Testis (tissue), 3 donors: ENCODE results near the gene SMAP2. TPM values are rescaled to one million over a fixed set of nuclear protein-coding genes. Genes with fewer than 3 reads are reported as not detected.

Experiments used
- DNase-seq: peaks from one replicate; pipeline ENCODE4 v3.0.0-alpha.2; 2019
- H3K27ac ChIP-seq, 2 donors: fragments of 200-600 bp; sonication (generic); one replicate each; pipeline ENCODE4 v1.5.1; 2019
- H3K27me3 ChIP-seq: fragments of 200-600 bp; sonication (generic); one replicate; pipeline ENCODE4 v1.5.1; 2019
- H3K36me3 ChIP-seq: fragments of 200-600 bp; sonication (generic); one replicate; pipeline ENCODE4 v1.5.1; 2017; ENCODE audit warnings: low read depth; ENCODE audit errors: missing control alignments
- H3K4me1 ChIP-seq: fragments of 200-600 bp; sonication (generic); one replicate; pipeline ENCODE4 v1.5.1; 2019
- H3K4me3 ChIP-seq, 2 donors: fragments of 200-600 bp; sonication (generic); one replicate each; pipeline ENCODE4 v1.5.1; 2017 to 2019
- H3K9me3 ChIP-seq: fragments of 200-600 bp; sonication (generic); one replicate; pipeline ENCODE4 v1.5.1; 2017
- CTCF ChIP-seq, 3 experiments: fragments of 450-650 bp in 2 of 3; fragments of 200-600 bp in 1 of 3; sonication (generic) in 1 of 3; IDR thresholded peaks; one replicate each; pipeline ENCODE4 v1.5.1; 2016 to 2019; ENCODE audit warnings: antibody characterized with exemption in 3 of 3, mild to moderate bottlenecking in 2 of 3, moderate library complexity in 1 of 3
- POLR2A ChIP-seq: fragments of 450-650 bp; IDR thresholded peaks from one replicate; pipeline ENCODE4 v1.6.1; 2017; ENCODE audit warnings: antibody characterized with exemption, mild to moderate bottlenecking, moderate library complexity
- WGBS, 2 donors: methylation state at CpG; one replicate each; pipeline ENCODE4 v1.1.5; 2018; 5-methylcytosine and 5-hydroxymethylcytosine counted together
- intact Hi-C: fragments of 100-400 bp; cut with DNase I; formaldehyde crosslinking; loops from one replicate; pipeline ENCODE4 v1.15.1; 2023; ENCODE audit warnings: low total_unique reads
- polyA plus RNA-seq: library from polyadenylated mRNA; stranded (reverse); fragments of 350-450 nt; fragmentation: Illumina TruSeq; extraction: RNeasy Lipid Tissue Mini Kit (QIAGEN cat#74804); gene quantifications from one replicate; pipeline ENCODE4 v1.2.3, GENCODE V29; 2014; ENCODE audit warnings: low read depth, low replicate concordance; ENCODE audit not compliant: insufficient read depth
- total RNA-seq, 2 donors: library from RNA; depleted of rRNA; stranded (reverse); fragments of >200 nt; gene quantifications; one replicate each; pipeline ENCODE4 v1.2.3, GENCODE V29; 2016

The SMAP2 gene
- total and polyA plus RNA-seq, 3 donors from 2014 or later = 23.0 to 44.3 (median 27.1) TPM

- H3K27ac ChIP-seq = no peak overlapping the region
- H3K4me1 ChIP-seq = no peaks in the 10 kb centered on the region
- intact Hi-C loops = no loop called here
- H3K9me3 ChIP-seq = no peaks in the 10 kb centered on the region
- no peak overlapping the region for H3K4me3 ChIP-seq
- DNase-seq = no peak
- no peaks in the 10 kb centered on the region for H3K36me3 ChIP-seq
- no peak for TF ChIP-seq POLR2A
- no peak for TF ChIP-seq CTCF (IDR thresholded peaks at IDR 0.05)
- 96 to 100% methylated on average over 1 of the region's 1 CpG for WGBS, 2 donors
- H3K27me3 ChIP-seq = no peaks in the 10 kb centered on the region
Measured at GRCh38 chr1:40454873-40455272, 81.3 kb downstream of the SMAP2 start.

GRCh38 chr1:40462956-40463590, 89.5 kb downstream of the SMAP2 start:
- no peak for DNase-seq
- WGBS, 2 donors = 93 to 97% methylated on average over 3 of the region's 3 CpGs

GRCh38 chr1:40469327-40469726, 95.8 kb downstream of the SMAP2 start:
- no peak overlapping the region for H3K27ac ChIP-seq
- 97 to 100% methylated on average over 2 of the region's 2 CpGs for WGBS, 2 donors
- TF ChIP-seq CTCF (IDR thresholded peaks at IDR 0.05) (no peak), POLR2A (no peak)
- H3K36me3 ChIP-seq = no peaks in the 10 kb centered on the region
- intact Hi-C loops = no loop called here
- DNase-seq = no peak
- no peaks in the 10 kb centered on the region for H3K27me3 ChIP-seq
- no peak overlapping the region for H3K4me3 ChIP-seq
- no peaks in the 10 kb centered on the region for H3K4me1 ChIP-seq
- H3K9me3 ChIP-seq = no peaks in the 10 kb centered on the region

More at GRCh38 chr1:40462956-40463590, 89.5 kb downstream of the SMAP2 start:
- intact Hi-C loops = no loop called here
- no peak for TF ChIP-seq POLR2A
- no peak for TF ChIP-seq CTCF (IDR thresholded peaks at IDR 0.05)
- no peaks in the 10 kb centered on the region for H3K27me3 ChIP-seq
- no peak overlapping the region for H3K27ac ChIP-seq
- no peaks in the 10 kb centered on the region for H3K36me3 ChIP-seq
- no peak overlapping the region for H3K4me3 ChIP-seq
- H3K4me1 ChIP-seq = no peaks in the 10 kb centered on the region
- H3K9me3 ChIP-seq = no peaks in the 10 kb centered on the region

Other genes with a start within 250 kb of the SMAP2 start
- gene RLF, start 212.3 kb upstream of the SMAP2 start, total RNA-seq = 10 to 100 TPM; 27.2 to 28.4 TPM
- gene RLF, start 212.3 kb upstream of the SMAP2 start, polyA plus RNA-seq = 16.4 TPM
- gene TMCO2, start 125.8 kb upstream of the SMAP2 start, total RNA-seq = 10 to 100 TPM; 35.2 to 81.5 TPM
- 198 TPM for gene TMCO2, start 125.8 kb upstream of the SMAP2 start, polyA plus RNA-seq
- 10 to 100 TPM; 30.4 to 31.3 TPM for gene ZMPSTE24, start 115.5 kb upstream of the SMAP2 start, total RNA-seq
- gene ZMPSTE24, start 115.5 kb upstream of the SMAP2 start, polyA plus RNA-seq = 22.5 TPM
- gene COL9A2, start 56.4 kb upstream of the SMAP2 start, total RNA-seq = 1 to 10 TPM; 5.1 to 7.2 TPM
- gene COL9A2, start 56.4 kb upstream of the SMAP2 start, polyA plus RNA-seq = 3.5 TPM
- gene ZFP69B, start 76.7 kb downstream of the SMAP2 start, total RNA-seq = 1 to 10 TPM; 4.2 to 4.6 TPM
- 3.0 TPM for gene ZFP69B, start 76.7 kb downstream of the SMAP2 start, polyA plus RNA-seq
- gene ZFP69, start 103.6 kb downstream of the SMAP2 start, total RNA-seq = 1 to 10 TPM; 6.7 to 9.3 TPM
- gene ZFP69, start 103.6 kb downstream of the SMAP2 start, polyA plus RNA-seq = 5.4 TPM
- 10 to 100 TPM in 1 of 2 donors, 1 to 10 TPM in 1; 9.4 to 10.9 TPM for gene EXO5, start 135.0 kb downstream of the SMAP2 start, total RNA-seq
- 8.4 TPM for gene EXO5, start 135.0 kb downstream of the SMAP2 start, polyA plus RNA-seq
- gene ZNF684, start 157.9 kb downstream of the SMAP2 start, total RNA-seq = 1 to 10 TPM; 8.9 to 9.9 TPM
- 5.3 TPM for gene ZNF684, start 157.9 kb downstream of the SMAP2 start, polyA plus RNA-seq